CD4-positive, alpha-beta T cell treated with Interleukin-4 for 1 hour (primary cell): ENCODE results near the gene DIABLO.
"Not testable (repeated sequence)": the region's sequence is repeated elsewhere in the genome, so short reads cannot be mapped to it uniquely, and the experiment has no call there.

Experiments used
- DNase-seq, 2 donors: peaks; one replicate each; pipeline ENCODE4 v3.0.0-alpha.2; 2020 to 2022

The DIABLO gene

GRCh38 chr12:122187466-122187865 is 38.4 kb downstream of the DIABLO start:
- no peak for DNase-seq

GRCh38 chr12:122185494-122186082 is 40.3 kb downstream of the DIABLO start:
- no peak for DNase-seq

GRCh38 chr12:122185079-122185478 is 40.8 kb downstream of the DIABLO start:
- DNase-seq = no peak

GRCh38 chr12:122184517-122184916 is 41.3 kb downstream of the DIABLO start:
- peak in 1 of 2 donors; percentile 38 for DNase-seq

- no peak for DNase-seq
Measured at GRCh38 chr12:122183588-122183940, 42.3 kb downstream of the DIABLO start.

- peak in 1 of 2 donors; percentile 33 for DNase-seq
Measured at GRCh38 chr12:122182887-122183587, 42.8 kb downstream of the DIABLO start, which contains the start of gene LRRC43. LRRC43 (plus strand) TSS chr12:122183123; CDS start chr12:122183145, 22 bp downstream.

- not testable (repeated sequence) for DNase-seq
Measured at GRCh38 chr12:122176473-122176872, 49.4 kb downstream of the DIABLO start.

GRCh38 chr12:122174155-122174845 is 51.6 kb downstream of the DIABLO start, which contains the start of gene IL31:
IL31 (minus strand) TSS chr12:122174221; CDS start chr12:122174172, 49 bp downstream.
- DNase-seq = no peak

- no peak for DNase-seq
Measured at GRCh38 chr12:122172262-122172939, 53.5 kb downstream of the DIABLO start.

GRCh38 chr12:122171399-122171798 is 54.5 kb downstream of the DIABLO start:
- DNase-seq = no peak

GRCh38 chr12:122168492-122168891 is 57.4 kb downstream of the DIABLO start:
- no peak for DNase-seq

- DNase-seq = no peak
Measured at GRCh38 chr12:122167356-122167925, 58.4 kb downstream of the DIABLO start.

- DNase-seq = peak in 1 of 2 donors; percentile 38
Measured at GRCh38 chr12:122166422-122167349, 59.2 kb downstream of the DIABLO start.

GRCh38 chr12:122162976-122163375 is 62.9 kb downstream of the DIABLO start:
- no peak for DNase-seq

- DNase-seq = peak; percentile 13 to 51
Measured at GRCh38 chr12:122161682-122162081, 64.2 kb downstream of the DIABLO start.

GRCh38 chr12:122160761-122161160 is 65.1 kb downstream of the DIABLO start:
- DNase-seq = no peak

- DNase-seq = no peak
Measured at GRCh38 chr12:122159882-122160281, 66.0 kb downstream of the DIABLO start.

GRCh38 chr12:122158700-122159285 is 67.1 kb downstream of the DIABLO start:
- DNase-seq = no peak
